Measurements from ENCODE around the gene TMEM125.

DNA sequence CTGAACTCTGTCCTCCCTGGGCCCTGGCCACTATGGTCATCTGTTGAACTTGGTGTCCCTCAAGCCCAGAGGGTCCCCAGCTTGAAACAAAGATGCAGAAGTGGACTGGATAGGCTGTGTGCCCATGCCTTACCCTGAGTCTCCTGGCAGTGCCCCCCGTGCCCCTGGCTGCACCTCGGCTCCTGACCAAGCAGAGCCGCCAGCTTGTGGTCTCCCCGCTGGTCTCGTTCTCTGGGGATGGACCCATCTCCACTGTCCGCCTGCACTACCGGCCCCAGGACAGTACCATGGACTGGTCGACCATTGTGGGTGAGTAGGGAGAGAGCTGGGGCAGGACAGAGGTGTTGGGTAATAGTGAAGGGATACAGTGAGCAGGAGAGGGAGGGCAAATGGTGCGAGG lies 41.7 kb downstream of the TMEM125 start:
- TF ChIP-seq POLR2A (IDR thresholded peaks at IDR 0.05) (no peak), CTCF (IDR thresholded peaks at IDR 0.05) (no peak)

Data from heart left ventricle (tissue), 13 donors.